ENCODE data around the gene AKIP1.
"Not testable (repeated sequence)": the region's sequence is repeated elsewhere in the genome, so short reads cannot be mapped to it uniquely, and the experiment has no call there.

Gene AKIP1

DNA sequence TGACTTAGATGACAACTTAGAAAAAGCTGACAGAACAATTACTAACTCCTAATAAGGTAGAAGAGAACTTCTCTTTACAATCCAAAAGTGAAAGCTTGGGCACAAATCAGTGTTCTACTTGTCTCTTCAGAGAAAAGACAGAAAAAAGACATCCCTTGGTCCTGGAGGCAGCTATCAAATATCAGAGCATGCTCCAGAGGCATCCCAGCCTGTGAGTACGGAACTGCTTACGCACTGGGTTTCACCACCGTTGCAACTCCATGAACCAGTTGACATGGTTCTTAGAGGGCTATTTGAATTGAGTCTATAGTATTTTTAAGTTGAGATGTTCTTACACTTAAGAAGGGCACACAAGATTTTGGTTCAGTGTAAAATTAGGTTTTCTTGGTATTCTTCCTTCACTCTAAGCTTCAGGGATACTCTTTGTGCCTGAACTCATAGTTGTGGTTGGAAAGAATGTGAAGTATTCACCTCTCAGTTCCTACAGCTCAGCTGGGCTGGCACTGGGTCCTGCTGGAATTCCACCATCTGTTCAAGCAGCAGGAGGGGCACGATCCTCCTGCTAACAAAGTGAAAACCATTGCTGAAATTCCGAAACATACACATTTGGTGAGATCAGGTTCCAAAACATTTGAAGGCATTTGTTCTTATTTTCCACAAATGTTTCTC is 6.3 kb downstream of the AKIP1 start:
- DNase-seq: no peak

DNA sequence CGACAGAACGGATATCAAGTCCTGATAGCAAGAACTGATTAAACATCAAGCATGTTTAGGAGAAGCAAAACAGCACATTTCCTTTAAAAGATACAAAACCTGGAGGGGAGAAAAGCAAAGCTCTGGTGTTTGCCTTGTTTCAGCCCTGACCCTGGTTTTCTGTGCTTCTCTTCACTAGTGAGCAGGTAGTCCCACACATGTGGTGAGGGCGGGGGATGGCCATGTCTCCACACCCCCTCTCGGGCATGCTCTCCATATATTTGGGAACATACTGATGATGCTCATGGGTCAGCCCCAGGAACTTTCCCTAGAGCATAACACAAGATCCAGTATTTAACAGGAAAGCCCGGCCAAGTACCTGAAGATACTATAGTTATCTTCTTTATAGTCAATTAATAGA is 11.7 kb downstream of the AKIP1 start:
- no peak for DNase-seq

DNA sequence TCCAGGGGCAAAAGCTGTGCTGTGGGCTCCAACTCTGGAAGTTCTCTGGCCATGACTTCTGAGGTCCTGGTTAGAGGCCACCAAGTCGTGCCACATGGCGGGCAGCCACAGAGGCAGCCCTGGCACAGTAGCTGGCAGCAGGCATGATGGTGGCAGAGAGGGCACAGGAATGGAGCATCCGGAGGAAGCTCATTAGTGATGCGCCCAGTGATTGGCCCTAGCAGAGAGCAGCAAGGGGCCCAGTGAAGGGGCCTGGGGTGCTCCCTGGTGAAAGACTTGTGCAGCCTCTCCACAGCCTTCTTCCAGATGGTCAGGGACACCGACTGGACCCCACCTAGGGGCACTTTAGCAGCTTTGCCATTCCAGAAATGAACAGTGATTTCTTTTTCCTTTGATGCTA is 14.7 kb downstream of the AKIP1 start:
- DNase-seq: no peak

DNA sequence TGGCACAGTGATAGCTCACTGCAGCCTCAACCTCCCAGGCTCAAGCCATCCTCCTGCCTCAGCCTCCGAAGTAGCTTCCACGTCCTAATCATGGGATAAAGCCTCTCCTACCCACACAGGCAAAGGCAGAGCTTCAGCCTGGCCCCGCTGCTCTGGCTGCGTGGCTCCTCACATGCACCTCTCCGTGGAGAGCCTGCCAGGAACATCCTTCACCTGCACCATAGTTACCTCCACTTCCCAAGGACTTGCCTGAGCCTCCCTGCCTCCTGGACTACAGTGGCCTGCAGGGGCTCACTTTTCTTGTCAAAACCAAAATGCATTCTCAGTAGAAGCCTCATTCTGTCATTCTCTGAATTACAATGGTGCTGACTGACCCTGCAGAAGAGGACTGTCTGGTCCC is 15.2 kb downstream of the AKIP1 start:
- DNase-seq: no peak

DNA sequence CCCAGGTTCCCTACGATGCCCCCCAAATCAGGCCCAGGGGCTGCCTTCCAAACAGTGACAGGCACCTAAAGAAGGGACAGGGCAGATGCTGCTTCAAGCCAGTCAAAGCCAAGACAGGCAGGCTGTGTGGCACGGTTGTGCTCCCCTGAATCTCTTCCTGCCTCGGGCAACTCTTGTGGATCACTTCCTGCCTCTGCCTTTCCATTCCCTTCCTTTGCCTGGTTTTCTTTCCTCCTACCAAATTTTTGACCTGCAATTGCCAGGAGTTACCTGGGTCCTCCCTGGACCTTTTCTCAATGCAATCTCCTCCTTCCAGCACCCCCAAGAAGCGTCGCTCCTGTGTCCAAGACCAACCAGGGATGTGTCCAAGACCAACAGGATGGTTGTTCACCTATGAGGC is 16.2 kb downstream of the AKIP1 start:
- DNase-seq: no peak

DNA sequence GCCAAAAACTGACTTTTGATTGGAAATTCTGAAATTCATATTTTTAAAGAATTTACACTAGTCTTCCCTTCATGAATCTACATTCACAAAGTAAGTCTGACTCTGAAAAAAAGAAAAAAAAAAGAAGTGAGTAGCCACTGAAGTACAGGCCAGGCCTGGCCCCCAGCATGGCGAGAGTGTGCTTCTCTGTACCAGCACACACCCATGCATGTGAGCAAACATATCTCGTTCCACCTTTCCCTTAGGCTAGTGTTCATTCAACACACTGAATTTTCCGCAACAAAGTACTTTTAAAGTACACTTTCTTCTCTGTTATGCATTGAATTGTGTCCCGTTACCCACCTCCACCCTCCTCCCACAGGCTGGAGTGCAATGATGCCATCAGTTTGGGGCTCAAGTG is 17.2 kb downstream of the AKIP1 start:
- no peak for DNase-seq

DNA sequence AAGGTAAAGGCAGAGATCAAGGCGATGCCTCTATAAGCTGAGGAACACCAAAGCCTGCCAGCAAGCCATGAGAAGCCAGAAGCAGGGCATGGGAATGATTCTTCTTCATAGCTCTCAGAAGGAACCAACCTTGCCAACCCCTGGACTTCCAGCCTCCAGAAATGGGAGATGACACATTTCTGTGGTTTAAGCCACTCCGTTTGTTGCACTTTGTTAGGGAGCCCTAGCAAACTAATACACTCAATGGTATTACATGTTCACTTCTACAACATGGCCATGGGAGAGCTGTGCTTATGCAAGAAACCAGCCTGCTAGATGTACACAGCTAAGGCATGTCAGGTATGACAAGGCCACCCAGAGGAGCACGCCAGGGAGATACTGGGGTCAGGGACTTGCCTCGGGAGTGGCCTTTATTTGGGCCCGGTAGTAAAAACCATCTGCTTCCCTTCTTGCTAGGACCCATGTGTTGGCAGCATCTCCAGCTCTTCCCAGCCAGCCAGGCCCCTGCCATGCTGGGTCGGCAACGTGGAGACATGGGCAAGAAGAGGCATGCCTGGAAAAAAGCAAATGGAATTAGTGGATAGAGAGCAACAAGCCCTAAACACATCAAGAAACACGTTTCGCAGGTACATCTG is 18.1 kb downstream of the AKIP1 start:
- DNase-seq: no peak

DNA sequence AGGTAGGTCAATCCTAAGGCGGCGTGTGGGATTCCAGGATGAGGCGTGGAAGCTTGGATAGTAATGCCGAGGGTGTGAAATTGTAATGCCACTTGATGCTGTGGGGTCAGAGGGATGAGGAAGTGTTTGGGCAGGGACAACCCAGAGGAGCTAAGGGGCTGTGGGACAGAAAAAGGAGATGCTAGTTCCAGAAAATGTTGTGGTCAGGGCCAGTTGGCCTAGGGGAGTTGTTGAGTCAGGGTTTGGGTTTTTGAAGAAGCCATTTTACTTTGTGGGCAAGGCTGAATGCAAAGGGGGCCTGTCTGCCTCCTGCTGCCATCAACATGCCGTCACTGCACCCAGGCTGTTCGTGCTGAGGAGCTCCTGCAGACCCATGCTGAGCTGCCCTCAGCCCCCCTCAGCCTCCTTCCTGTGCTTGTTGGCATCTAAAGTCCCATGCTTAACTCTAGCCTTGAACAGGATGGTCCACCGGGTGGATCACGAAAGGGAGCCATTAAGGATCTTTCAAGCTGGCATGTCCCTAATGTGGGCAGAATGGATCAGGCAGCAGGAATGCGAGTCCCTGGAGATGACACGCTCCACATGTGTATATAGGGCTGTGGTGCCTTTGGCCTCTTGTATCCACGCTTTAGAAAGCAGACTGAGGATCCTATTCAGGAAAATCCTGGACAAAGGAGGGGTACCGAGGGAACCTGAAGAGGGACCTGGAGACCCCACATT is 19.6 kb downstream of the AKIP1 start:
- DNase-seq: peak in 1 of 3 donors; percentile 18

DNA sequence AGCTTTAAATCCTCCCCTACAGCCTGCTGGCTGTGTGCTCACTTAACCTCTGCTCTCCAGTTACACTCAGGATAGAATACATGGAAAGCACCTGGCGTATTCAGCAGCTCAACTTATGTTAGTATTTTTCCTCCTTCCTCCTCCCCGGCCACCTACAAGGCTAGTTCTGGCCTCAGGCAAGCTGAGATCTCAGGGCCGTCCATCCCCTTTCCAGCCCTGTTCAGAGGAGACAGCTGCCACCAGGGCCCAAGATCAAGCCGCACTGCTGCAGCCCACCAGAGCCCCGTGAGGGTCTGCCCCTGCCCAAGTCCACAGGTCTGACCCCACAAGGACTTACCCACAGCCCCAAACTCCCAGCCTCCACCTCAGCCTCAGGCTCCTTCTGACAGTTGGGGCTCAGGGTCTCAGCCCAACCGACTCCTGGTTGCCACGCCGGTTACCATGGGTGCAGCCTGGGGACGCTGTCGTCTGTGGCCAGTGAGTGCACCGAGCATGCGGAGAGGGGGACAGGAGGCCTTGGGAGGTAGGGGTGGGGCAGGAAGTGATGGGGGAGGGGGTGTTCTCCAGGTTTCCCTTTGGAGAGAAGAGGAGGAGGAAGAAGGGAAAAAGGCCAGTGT is 21.7 kb downstream of the AKIP1 start, which contains the start of gene C11orf16:
Gene C11orf16, minus strand, starts transcription at position 384 of the 617 bp plus-strand sequence. CDS start 639 bp downstream, outside the sequence.
- no peak for DNase-seq

DNA sequence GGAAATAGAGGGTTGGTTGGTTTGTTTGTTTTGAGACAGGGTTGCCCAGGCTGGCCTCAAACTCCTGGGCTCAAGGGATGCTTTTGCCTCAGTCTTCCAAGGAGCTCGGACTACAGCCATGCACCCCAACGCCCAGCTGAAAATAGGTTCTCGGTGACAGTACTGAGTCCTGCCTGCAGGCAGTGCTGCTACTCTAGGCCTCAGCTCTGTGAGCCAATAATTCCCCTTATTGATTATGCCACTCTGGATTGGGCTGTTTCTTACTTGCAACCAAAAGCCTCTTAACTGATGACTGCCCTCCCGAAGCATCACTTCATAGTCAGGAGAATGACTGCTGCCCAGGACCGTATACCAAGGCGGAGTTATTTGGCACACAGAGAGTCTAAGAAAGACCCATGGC is 22.9 kb downstream of the AKIP1 start:
- DNase-seq: no peak

DNA sequence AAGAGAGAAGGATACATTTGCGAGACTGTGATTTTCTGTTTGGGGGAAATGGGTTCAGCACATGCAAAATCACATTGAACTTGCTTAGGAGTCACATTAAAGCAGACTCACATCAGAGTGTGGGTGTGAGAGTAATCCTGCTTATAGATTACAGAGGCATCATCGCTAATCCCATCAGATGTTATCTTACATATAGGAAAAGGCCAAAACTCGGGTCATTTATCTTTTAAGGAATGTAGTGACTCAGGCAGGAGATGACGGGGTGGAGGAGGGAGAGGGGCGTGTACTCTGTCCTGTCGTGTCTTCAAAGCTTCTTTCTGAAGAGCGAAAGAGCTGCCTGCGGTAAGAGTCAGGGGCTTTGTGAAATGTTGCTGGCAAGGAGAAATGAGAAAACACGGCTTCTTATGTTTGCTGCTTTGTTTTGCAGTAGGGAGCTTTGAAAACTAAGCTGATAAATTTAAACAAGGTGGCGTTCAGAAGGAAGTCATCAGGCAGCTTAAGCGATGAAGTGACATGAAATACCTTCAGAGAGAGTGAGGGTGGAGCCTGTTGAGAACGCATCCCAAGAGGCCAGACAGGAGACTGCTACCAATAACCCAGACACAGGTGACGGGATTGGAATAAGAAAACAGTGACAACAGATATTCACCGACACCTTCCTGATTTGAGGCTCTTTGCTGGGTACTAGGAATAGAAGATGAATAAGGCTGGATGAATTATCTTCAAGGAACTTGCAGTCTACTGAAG is 23.9 kb downstream of the AKIP1 start:
- DNase-seq: no peak

DNA sequence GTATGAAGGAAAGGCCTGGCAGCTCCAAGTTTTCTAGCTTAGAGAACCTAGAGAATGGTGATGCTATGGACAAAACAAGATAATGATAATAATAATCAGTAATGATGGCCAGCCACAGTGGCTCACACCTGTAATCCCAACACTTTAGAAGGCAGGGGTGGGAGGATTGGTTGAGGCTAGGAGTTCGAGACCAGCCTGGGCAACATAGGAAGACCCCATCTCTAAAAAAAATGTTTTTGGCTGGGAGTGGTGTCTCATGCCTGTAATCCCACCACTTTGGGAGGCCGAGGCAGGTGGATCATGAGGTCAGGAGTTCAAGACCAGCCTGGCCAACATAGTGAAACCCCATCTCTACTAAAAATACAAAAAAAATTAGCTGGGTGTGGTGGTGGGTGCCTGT is 24.8 kb downstream of the AKIP1 start:
- not testable (repeated sequence) for DNase-seq

DNA sequence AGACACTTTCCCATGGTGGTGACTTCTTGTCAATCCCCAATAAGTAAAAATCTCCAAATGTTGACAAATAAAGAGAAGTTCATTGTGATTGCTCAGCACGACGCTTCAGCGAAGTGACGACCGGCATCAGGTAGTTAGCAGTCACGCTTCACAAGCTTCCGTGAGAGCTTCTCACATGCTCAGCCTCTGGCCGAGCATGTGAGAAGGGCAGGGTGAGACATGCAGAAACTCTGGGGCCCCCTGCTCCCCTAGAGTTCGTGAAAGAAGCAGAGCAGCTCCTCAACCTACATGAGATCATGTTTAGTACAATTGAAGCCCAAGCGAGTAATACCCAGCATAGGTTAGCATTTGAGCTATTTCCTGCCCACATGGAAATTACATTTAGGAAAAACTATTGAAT is 26.2 kb downstream of the AKIP1 start:
- no peak for DNase-seq

DNA sequence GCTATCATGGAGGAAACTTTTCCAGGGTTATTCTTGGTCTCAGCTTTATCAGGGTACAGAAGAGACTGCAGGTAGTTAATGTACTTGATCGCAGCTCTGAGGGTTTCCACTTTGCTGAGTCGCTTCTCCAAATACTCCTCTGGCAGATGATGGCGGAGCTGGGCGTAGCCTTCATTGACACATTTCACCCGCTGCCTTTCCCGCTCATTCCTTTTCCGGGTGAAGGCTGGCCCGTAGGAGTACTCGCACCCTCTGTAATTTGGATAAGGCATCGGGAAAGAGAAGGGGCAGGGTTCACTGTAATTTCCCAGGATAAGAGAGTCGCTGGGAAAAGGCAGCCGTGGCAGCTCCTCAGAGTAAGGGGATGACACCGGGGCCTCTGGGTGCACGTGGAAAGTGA is 26.7 kb downstream of the AKIP1 start:
- no peak for DNase-seq

DNA sequence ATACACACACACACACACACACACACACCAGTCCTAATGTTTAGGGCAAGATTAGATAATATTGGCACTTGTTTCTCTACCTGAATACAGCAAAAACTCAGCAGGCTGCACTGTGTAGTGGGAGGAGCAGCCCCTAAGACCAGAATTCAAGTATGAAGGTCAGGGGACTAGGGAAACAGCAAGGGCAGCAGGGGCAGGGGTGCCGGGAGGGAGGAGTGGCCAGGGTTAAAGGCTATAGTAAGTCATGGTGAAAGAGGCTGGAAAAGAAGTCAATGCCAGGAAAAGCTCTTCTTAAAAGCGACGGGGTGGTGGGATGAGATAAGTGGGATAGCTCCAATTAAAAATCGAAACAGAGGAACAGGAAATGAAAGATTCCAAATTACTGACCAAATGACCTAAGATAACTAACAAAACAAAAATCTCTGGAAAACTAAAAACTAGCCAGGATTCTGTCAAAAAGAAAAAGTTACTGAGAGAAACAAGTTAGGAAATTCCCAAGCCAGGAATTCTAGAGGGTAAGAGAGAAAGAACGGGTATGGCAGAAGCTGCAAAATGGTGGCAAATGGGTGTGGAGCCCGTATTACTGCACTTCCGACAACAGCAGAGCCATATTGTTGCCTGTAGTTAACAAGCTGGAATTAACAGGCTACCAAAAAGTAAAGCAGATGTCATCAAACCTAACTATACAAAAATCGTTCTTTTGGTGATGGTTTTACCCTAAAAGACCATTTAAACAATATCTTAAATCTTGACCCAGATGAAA is 30.5 kb downstream of the AKIP1 start:
- no peak for DNase-seq

DNA sequence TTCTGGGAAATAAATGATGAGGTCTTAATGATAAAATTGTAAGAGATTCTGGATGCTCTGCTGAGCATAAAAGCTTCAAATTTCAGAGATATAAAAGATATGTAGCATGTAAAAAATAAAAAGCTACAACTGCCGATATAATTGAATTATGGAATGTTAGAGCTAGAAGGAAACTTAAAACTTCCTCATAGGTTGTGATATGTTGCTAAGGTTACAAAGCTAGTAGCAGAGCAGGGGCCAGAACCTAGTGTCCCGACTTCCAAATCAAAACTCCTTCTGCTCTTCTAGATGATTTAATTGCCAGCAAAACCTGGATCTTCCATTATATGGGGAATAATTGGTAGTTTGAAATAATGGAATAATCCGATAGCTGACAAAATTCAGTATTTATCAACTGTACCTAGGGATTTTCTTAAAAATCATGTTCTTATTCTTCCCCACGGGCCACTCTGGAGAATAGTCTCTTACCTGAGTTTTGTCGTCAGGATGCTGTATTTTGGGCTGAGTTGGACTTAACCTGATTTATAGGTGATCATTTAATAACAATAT is 31.6 kb downstream of the AKIP1 start, which contains the start of gene ASCL3:
Gene ASCL3, minus strand, starts transcription at position 499 of the 549 bp plus-strand sequence. CDS start 4,855 bp downstream, outside the sequence.
- DNase-seq: no peak

DNA sequence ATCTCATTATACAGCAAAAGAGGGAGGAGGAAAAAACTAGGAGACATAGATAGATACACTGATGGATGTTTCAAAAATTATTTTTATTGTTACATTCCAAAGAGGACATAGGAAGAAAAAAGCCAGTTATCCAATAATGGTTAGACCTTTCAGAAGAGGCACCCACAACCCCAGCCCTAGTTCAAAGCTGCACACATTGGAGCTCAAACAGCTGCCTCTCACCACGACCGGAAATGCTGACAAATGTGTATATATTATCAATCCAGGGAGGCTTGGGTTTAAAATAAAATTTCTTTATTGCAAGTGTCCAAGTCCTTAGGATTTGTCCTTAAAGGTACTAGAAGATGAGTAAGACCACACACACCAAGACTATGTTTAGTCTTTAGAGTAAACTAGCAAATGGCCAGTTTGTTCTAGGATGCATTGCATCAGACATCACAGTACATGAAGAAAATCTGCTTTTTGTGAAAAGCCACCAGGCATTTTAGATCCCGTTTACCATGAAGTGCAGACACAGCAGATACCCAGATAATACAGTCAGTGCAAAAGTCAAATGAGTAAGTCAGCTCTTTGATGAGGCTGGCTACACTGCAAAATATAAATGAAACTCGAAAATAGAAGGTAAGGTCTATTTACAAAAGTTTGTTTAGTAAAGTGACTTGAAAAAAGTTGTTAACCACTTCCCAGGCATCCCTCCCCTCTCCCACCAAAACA is 36.4 kb downstream of the AKIP1 start:
- no peak for DNase-seq

DNA sequence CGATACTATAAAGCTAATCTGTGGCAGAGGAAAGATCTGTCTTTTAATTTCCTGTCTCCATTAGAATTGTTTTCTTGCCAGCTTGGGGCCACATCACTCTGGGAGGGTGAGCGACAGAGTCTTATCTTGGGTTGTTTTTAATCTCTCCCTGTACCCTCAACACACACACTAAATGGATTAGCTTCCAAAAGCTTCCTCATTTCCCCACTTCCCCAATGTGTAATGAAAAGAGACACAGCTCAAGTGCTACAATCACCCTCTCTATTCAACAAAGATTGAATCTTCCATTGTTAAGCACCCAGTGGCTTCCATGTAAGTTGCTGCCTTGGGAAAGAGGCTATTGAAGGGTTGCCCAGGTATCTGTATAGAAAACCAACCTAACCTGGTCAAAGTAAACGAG is 37.9 kb downstream of the AKIP1 start:
- DNase-seq: peak in 1 of 3 donors; percentile 25

DNA sequence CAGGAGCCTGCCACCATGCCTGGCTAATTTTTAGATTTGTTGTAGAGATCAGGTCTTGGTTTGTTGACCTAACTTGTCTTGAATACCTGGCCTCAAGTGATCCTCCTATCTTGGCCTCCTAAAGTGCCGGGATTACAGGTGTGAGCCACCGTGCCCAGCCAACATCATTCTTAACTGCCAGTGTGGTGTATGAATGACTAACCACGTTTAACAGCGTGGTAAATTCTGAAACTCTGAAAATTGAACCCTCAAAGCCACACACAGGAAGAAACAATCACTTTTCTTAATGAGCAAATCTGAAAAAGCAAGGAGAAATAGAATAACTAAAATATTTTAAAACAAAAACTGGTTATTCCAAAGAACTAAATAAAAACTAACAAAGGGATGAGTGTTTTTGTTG is 45.9 kb downstream of the AKIP1 start:
- no peak for DNase-seq

DNA sequence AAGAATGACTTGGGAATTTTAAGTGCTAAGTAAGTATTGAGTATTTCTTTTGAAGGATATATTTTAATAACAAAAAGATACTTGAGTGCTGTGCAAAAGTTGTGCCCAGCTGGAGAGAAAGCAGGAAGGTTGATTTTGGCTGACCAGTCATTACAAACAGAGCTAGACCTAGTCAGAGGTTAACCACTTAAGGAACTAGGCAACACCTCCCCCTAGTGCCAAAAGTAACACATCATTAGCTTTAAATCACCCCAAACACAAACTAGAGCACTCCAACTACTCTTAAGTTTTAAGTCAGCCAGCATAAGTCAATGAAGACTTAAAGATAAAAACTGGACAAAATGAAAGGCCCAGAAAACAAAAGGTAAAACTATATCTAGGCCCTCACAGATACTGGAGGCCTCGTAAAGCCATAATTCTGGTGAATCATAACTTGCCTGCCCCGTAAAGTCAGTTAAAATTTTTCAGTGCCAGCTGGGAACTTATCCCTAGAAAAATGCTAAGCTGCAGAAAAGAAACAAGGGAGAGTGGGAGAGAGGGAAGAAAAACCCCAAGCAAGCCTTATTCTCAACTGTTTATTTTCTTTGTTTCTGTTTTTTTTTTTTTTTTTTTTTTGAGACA is 48.7 kb downstream of the AKIP1 start:
- DNase-seq: peak; percentile 84 to 87 (median 84)
